ENCODE measurements around the gene BEND6.

DNA sequence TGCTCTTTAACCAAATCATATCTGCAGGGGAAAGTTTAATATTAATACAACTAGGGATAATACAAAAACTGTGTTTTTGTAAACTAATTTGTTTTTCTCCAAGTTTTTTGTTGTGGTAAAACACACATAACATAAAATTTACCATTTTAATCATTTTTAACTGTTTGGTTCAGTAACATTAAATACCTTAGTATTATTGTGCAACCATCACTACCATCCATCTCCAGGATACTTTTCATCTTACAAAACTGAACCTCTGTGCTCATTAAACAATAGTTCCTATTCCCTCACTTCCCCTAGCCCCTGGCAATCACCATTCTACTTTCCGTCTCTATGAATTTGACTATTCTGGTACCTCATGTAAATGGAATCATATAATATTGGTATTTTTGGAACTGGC lies 15.9 kb downstream of the BEND6 start:
- TF ChIP-seq, protein P1, sequence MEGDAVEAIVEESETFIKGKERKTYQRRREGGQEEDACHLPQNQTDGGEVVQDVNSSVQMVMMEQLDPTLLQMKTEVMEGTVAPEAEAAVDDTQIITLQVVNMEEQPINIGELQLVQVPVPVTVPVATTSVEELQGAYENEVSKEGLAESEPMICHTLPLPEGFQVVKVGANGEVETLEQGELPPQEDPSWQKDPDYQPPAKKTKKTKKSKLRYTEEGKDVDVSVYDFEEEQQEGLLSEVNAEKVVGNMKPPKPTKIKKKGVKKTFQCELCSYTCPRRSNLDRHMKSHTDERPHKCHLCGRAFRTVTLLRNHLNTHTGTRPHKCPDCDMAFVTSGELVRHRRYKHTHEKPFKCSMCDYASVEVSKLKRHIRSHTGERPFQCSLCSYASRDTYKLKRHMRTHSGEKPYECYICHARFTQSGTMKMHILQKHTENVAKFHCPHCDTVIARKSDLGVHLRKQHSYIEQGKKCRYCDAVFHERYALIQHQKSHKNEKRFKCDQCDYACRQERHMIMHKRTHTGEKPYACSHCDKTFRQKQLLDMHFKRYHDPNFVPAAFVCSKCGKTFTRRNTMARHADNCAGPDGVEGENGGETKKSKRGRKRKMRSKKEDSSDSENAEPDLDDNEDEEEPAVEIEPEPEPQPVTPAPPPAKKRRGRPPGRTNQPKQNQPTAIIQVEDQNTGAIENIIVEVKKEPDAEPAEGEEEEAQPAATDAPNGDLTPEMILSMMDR (IDR thresholded peaks at IDR 0.05), result no peak
- TF ChIP-seq POLR2AphosphoS5 (IDR thresholded peaks at IDR 0.05; ENCODE audit: low read depth, low read length), result no peak
